ENCODE data around the gene RAI1.

GRCh38 chr17:17741349-17742023, 60.2 kb downstream of the RAI1 start:
- TF ChIP-seq ZFP3 (tag by site-specific recombination; IDR thresholded peaks at IDR 0.05; ENCODE audit: low read depth) (no peak), ZNF391 (tag by site-specific recombination; IDR thresholded peaks at IDR 0.05; ENCODE audit: borderline replicate concordance, low read depth) (no peak), CTCF (tag by site-specific recombination; IDR thresholded peaks at IDR 0.05) (no peak), ZNF830 (tag by site-specific recombination; IDR thresholded peaks at IDR 0.05; ENCODE audit: low read depth) (no peak), ZNF670 (tag by site-specific recombination; IDR thresholded peaks at IDR 0.05; ENCODE audit: low read depth) (no peak), PBX3 (CRISPR knock-in tag; IDR thresholded peaks at IDR 0.05) (no peak), PRDM1 (tag by site-specific recombination; IDR thresholded peaks at IDR 0.05) (no peak), TCF7L2 (IDR thresholded peaks at IDR 0.05; ENCODE audit: borderline replicate concordance, low read depth, low read length) (no peak)
- TF ChIP-seq, protein P1, sequence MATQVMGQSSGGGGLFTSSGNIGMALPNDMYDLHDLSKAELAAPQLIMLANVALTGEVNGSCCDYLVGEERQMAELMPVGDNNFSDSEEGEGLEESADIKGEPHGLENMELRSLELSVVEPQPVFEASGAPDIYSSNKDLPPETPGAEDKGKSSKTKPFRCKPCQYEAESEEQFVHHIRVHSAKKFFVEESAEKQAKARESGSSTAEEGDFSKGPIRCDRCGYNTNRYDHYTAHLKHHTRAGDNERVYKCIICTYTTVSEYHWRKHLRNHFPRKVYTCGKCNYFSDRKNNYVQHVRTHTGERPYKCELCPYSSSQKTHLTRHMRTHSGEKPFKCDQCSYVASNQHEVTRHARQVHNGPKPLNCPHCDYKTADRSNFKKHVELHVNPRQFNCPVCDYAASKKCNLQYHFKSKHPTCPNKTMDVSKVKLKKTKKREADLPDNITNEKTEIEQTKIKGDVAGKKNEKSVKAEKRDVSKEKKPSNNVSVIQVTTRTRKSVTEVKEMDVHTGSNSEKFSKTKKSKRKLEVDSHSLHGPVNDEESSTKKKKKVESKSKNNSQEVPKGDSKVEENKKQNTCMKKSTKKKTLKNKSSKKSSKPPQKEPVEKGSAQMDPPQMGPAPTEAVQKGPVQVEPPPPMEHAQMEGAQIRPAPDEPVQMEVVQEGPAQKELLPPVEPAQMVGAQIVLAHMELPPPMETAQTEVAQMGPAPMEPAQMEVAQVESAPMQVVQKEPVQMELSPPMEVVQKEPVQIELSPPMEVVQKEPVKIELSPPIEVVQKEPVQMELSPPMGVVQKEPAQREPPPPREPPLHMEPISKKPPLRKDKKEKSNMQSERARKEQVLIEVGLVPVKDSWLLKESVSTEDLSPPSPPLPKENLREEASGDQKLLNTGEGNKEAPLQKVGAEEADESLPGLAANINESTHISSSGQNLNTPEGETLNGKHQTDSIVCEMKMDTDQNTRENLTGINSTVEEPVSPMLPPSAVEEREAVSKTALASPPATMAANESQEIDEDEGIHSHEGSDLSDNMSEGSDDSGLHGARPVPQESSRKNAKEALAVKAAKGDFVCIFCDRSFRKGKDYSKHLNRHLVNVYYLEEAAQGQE (tag by site-specific recombination; IDR thresholded peaks at IDR 0.05) = no peak
- TF ChIP-seq, protein P2, sequence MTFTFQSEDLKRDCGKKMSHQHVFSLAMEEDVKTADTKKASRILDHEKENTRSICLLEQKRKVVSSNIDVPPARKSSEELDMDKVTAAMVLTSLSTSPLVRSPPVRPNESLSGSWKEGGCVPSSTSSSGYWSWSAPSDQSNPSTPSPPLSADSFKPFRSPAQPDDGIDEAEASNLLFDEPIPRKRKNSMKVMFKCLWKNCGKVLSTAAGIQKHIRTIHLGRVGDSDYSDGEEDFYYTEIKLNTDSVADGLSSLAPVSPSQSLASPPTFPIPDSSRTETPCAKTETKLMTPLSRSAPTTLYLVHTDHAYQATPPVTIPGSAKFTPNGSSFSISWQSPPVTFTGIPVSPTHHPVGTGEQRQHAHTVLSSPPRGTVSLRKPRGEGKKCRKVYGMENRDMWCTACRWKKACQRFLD (tag by site-specific recombination; IDR thresholded peaks at IDR 0.05) = no peak

Measured in HEK293 (cell line).